NCI-H2196 treated with DMSO at 0.1 percent for 48 hours (cell line): ENCODE results near the gene ACVR1B.

Experiments used
- DNase-seq: peaks from one replicate; lab custom pipeline; 2025; ENCODE audit not compliant: unreplicated experiment; lab: John Stamatoyannopoulos, UW

ACVR1B gene

GRCh38 chr12:51942501-51943000 lies 8.9 kb upstream of the ACVR1B start:
- no peak for DNase-seq

DNA sequence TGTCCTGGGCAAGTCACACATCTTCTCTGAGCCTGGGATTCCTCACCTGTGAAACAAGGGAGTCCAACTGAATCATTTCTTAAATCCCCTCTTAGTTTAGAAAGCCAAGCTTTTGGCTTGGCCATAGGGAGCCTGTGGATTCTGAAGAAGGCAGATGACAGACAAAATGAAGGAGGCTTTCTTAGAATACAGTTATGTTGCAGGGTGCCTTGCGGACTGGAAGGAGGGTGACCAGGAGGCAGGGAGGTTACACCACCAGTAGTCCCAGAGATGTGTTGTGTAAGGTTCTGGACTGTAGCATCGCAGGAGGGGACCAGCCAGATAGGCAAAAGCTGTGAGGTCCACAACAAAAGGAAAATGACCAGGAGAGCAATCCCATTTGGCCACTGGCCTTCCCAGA lies 8.2 kb upstream of the ACVR1B start:
- DNase-seq: no peak

DNA sequence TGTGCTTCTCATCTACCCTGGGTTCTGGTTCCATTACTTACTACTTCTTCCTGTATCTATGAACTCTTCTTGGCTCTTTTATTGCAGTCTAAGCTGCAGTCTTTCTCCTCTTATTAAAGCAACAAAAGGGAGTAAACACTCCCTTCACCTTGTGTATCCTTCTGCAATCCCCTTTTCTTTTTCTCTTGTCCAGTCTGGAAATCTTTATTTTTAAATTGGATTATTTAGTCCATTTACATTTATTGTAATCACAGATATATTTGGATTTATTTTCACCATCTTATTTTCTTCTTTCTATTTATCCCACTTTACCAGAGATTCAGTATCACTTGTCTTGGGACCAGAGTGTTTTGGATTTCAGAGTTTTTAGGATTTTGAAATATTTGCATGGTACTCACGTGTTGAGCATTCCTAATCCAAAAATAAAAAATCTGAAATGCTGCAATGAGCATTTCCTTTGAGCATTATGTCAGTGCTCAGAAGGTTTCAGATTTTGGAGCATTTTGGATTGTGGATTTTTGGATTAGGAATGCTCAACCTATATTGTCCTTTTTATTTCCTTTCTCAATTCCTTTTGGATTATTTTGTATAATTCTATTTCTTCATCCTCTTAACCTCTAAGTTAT lies 6.8 kb upstream of the ACVR1B start:
- no peak for DNase-seq

DNA sequence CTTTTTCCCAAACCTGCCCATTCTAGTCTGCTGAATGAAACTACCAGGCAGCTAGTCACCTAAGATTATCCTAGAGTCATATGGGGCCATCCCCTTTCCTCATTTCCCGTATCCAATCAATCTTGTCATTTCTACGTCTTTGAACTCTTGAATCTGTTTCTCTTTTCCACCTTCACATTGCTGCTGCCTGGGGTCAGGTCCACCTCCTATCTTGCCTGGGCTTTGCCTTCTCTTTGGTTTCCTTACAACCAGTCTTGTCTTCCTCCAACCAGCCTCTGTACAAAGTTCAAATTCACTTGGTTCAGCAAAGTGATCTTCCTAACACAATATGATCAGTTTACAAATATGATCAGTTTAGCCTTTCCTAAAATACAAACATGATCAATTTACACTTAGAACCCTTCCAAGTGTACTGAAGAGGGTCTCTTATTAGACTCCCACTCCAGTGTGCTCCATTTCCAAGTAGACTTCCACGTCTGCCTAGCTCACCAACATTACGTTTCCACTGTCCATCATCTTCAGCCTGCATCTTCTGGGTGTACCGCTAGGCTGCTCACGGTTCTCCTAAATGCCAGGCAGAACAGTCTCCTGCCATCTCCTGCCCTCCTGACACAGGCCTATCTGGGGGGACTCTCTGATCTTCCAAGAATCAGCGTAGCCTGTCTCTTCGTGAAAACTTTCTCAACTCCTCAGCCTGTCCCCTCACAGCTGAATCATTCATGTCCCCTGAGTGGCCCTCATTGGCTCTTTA lies 4.1 kb upstream of the ACVR1B start:
- DNase-seq: no peak

DNA sequence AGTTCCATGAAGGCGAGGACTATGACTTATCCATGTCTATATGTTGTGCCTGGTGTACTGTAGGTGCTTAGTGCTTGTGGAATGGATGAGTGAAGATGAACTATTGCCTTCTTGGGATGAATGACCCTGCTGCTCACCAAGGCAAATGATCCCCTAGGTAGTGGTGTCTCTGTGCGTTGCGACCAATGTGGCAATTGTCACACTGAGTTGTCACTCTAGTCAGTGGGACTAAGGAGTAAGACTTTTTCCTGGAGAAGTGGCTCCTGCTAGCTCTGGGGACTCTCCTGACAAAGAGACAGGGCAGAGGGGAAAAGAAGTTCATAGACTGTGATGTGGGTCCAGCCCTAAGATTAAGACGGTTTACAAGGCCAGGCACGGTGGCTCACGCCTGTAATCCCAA lies 3.4 kb upstream of the ACVR1B start:
- no peak for DNase-seq

DNA sequence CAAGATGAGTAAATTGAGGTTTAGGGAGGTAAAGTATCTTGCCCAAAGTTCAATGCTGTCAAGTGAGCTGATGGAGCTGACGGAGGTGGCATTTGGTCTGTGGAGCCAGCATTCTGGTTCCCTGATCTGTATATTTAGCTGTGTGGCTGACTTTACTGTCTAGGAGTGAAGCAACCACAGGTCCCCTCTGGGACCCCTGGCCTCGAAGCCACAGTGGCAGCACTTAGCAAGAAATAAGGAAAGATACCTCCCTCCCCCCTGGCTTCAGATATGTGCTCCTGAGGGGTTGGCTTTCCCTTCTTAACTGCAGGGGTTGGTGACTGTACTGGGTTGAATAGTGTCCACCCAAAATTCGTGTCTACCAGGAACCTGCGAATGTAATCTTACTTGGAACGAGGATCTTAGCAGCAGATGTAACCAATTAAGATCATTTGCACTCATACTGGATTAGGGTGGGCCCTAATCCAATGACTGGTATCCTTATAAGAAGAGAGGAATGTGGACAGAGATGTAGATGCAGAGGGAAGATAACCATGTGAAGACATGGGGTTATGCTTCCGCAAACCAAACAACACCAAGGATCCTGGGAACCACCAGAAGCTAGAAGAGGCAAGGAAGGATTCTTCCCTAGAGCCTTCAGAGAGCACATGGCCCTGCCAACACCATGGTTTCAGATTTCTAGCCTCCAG lies 2.0 kb upstream of the ACVR1B start:
- DNase-seq: no peak

- DNase-seq: no peak
These were observed 759 bp upstream of the ACVR1B start for GRCh38 chr12:51950682-51951198.

- DNase-seq: no peak
These were observed 584 bp downstream of the ACVR1B start for GRCh38 chr12:51951843-51952722.

DNA sequence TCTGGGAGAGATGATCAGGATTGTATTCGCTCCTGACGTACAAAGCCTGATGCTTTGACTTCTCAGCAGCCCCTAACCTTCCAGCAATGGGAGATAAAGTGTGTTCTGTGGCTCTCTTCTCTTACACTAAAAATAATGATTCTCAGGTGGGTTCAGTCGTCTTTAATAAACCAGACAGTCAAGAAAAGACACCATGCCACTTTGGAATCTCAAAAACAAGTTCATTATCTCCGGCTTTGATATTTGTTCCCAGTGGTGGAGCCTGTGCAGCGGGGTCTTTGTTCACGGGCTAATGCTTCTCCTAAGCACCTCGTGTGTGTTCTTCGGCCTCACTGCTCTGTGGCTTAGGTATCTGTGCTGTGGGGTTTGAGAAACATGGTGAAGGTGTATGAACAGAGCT lies 1.6 kb downstream of the ACVR1B start:
- no peak for DNase-seq

GRCh38 chr12:51953864-51954263 lies 2.4 kb downstream of the ACVR1B start:
- DNase-seq: no peak

- DNase-seq: no peak
These were observed 3.3 kb downstream of the ACVR1B start for GRCh38 chr12:51954561-51955361.

- DNase-seq: no peak
These were observed 4.2 kb downstream of the ACVR1B start for GRCh38 chr12:51955702-51956101.

DNA sequence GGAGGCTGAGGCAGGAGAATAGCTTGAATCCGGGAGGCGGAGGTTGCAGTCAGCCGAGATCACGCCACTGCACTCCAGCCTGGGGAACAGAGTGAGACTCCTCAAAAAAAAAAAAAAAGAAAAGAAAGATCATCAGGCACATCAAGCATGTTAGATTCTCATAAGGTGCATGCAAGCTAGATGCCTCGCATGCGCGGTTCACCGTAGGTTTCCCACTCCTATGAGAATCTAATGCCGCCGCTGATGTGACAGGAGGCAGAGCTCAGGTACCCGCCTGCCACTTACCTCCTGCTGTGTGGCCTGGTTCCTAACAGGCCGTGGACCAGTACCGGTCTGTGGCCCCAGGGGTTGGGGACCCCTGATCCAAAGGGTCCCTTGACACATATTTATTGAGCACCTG lies 7.0 kb downstream of the ACVR1B start:
- no peak for DNase-seq

DNA sequence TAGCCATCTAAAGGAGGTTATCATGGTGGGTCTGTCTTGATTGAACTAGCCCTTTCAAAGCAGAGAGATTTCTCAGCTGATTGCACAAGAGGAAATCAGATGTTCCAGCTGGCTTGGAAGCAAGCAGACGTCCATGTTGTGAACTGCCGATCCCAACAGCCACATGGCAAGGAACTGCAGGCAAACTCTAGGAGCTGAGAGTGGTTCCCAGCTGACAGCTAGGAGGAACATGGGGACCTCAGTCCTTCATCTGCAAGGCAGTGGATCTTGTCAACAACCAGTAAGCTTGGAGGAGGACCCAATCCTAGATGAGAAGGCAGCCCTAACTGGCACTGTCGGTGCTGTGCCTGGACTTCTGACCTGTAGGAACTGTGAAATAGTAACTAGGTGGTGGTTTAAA lies 7.7 kb downstream of the ACVR1B start:
- DNase-seq: no peak

- DNase-seq: no peak
These were observed 8.4 kb downstream of the ACVR1B start for GRCh38 chr12:51959921-51960320.

DNA sequence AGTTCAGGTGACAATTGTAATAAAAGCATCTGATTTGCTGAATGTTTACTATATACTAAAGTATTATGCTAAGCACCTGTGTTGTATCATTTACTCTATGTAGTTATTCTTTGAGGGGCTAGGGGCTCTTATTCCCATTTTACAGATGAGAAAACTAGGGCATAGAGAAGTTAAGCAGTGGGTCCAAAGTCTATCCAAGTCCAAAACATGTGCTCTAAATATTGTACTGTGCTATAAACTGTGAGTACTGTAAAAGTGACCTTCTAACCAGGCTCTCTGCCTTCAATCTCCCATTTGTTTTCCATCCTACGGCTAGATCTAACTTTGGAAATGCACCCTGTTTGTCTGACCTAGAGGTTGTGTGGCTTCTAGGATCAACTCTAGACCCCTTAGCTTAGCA lies 9.0 kb downstream of the ACVR1B start:
- no peak for DNase-seq

GRCh38 chr12:51960890-51961289 lies 9.4 kb downstream of the ACVR1B start:
- DNase-seq: no peak

GRCh38 chr12:51961834-51962233 lies 10.3 kb downstream of the ACVR1B start:
- DNase-seq: no peak

DNA sequence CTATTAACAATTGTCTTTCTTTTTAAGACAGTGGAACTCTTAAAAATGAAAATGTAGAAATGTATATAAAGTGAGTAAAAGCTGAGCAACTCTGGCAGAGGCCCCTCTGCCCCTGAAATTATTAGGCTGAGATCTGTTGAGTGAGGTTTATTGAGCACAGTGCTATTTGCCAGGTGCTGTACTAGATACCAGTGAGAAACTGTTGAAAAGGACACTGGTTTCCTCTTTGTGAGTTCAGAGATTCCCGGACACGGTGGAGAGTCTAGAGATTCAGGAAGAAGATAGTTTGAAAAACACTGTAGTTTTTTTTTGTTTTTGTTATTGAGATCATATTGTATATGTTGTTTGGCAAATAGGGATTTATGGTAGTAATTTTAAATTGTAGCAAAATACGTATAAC lies 11.2 kb downstream of the ACVR1B start:
- no peak for DNase-seq

GRCh38 chr12:51963477-51963876 lies 12.0 kb downstream of the ACVR1B start:
- DNase-seq: no peak
